ENCODE data around the gene CYP2W1.

Gene CYP2W1

GRCh38 chr7:1016577-1017531 lies 33.9 kb downstream of the CYP2W1 start:
- DNase-seq = no peak

GRCh38 chr7:1017586-1018333 lies 34.8 kb downstream of the CYP2W1 start:
- DNase-seq = no peak

- no peak for DNase-seq
Measured at GRCh38 chr7:1018334-1018695, 35.3 kb downstream of the CYP2W1 start.

GRCh38 chr7:1019255-1019785 lies 36.3 kb downstream of the CYP2W1 start:
- no peak for DNase-seq

GRCh38 chr7:1019789-1020610 lies 37.0 kb downstream of the CYP2W1 start:
- no peak for DNase-seq

GRCh38 chr7:1020849-1021251 lies 37.9 kb downstream of the CYP2W1 start:
- DNase-seq = no peak

- no peak for DNase-seq
Measured at GRCh38 chr7:1021366-1021765, 38.4 kb downstream of the CYP2W1 start.

GRCh38 chr7:1021931-1022330 lies 39.0 kb downstream of the CYP2W1 start:
- DNase-seq = no peak

GRCh38 chr7:1022356-1022755 lies 39.4 kb downstream of the CYP2W1 start:
- DNase-seq = no peak

- DNase-seq = no peak
Measured at GRCh38 chr7:1022801-1023465, 40.0 kb downstream of the CYP2W1 start.

GRCh38 chr7:1024331-1024841 lies 41.4 kb downstream of the CYP2W1 start:
- DNase-seq = no peak

GRCh38 chr7:1024876-1025742 lies 42.1 kb downstream of the CYP2W1 start:
- no peak for DNase-seq

- DNase-seq = no peak
Measured at GRCh38 chr7:1025743-1026581, 43.0 kb downstream of the CYP2W1 start.

- no peak for DNase-seq
Measured at GRCh38 chr7:1026721-1027161, 43.8 kb downstream of the CYP2W1 start.

- DNase-seq = no peak
Measured at GRCh38 chr7:1027242-1028043, 44.5 kb downstream of the CYP2W1 start.

GRCh38 chr7:1028044-1028770 lies 45.2 kb downstream of the CYP2W1 start:
- DNase-seq = peak; percentile 85

- DNase-seq = peak; percentile 71
Measured at GRCh38 chr7:1028775-1029636, 46.0 kb downstream of the CYP2W1 start.
